ENCODE measurements around the gene NF2.

NF2 gene

DNA sequence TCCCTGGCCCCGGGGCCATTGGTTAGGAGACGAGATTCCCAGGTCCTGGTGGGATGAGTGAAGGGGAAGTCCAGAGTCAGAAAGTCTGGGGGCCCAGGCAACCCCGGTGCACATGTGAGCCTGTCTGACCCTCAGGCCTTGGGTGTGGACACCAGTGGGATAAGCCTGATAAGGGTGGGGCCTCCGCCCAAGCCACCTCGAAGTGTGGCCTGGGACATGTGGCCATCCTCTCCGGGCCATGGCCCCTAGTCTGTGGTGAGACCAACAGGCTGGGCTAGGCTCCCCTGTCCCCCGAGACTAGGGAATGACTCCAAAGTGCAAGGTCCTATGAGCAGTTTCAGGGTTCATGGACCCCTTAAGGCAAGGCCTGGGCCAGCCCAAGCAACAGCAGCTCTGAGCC is 122.7 kb downstream of the NF2 start:
- no peak for DNase-seq

DNA sequence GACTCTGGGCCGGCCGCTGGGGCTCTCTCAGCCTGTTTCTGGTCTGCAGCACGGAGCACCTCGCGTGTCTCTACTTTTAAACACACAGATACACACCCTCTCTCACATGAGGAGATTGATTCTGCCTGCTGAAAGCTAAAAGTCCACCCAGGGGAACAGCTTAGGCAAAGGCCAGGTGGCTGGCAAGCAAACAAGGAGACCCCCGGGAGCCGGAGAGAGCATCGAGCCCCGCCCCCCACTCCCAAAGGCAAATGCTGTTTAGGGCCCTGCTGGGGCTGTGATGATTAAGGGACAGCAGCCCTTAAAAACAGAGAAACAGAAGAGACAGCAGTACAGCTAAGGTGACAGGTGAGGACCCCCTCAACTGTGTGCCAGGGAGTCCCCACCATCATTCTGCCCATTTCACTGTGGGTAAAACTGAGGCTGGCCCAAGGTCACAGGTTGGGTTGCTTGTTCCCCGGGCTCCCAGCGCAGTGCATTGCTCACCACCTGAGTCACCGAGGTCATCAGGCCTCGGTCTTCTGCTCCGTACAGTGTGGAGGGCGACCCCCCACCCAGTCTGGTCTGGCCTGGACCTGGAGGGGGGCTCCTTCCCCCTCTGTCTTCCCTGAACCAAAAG is 123.2 kb downstream of the NF2 start:
- DNase-seq: no peak

DNA sequence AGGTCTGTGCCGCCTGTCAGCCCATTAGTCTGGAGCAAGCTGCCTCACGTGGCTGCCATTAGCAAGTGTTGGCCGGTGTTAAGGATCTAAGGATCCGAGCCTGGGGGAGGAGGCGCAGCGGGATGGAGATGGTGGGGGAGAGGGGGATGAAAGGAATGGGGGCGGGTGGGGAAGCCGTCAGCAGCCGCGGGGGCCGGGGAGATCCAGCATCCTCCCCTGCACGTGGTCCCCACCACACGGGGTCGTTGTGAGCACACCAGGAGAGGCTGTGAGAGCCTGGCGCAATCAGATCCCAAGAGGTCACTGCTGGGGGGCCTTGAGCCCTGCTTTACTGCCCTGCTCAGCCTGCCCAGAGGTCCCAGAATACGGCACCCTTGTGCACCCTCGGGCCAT is 123.7 kb downstream of the NF2 start:
- DNase-seq: no peak

DNA sequence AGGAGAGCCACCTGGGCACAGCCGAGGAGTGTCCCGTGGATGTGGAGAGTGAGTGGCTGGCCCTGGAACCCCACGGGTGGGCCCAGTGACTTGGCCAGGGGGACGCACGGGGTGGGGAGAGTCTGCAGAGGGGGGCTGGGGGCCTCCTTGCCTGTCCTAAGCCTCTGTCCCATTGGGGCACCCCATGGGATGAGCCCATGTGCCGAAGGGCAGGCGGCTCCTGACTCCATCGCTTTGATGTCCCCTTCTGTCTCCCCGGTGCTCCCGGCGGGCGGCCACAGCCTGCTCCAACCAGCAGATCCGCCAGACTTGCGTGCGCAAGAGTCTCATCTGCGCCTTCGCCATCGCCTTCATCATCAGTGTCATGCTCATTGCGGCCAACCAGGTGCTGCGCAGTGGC is 125.7 kb downstream of the NF2 start:
- DNase-seq: no peak

DNA sequence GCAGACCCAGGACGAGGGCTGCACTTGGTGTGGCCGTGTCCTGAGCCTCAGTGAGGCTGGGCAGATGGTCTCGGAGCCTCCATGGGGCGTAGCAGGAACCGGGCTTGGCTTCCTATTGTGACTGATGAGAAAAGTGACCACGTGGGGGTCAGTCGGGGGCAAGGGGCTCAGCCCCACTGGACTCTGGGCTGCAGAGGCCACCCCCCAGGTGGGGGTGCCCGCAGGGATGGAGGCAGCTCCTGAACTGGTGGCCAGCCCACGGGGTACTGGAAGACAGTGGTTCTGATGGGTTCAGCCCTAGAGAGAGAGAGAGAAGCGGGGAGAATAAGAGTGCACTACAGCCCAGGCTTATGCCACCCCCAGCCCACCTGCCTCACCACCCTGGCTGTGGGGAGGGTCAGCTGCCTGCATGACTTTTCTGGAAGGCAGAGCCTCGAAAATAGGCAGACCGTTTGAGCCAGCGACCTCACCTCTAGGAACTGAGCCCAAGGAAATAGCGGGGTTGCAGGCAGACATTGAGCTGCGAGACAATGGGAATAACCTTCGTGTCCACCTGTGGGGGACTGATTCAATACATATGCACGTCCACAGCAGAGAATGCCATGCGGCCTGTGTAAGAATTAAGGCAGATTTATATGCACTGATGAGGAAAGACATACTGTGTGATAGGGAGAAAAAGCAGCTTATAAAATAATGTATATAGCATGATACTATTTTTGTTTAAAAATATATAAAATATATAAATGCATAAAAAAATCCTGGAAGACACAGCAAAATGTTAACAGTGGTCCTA is 127.8 kb downstream of the NF2 start:
- no peak for DNase-seq

DNA sequence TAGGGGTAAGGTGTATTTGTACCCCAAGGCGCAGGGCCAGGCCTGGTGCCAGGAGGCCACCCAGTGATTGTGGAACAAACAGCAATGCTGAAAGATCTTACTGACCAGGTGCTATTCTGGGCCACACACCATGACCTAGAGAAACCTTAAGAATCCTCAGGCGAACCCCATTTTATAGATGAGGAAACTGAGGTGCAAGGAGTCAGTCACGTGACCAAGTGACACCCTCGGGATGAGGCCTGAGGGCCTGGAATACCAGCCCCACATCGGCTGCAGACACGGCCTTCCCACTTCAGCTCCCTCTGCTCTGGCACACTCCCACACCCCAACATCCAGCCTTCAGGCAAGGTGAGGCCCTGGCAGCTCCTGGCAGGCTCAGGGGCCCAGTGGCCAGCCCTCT is 129.4 kb downstream of the NF2 start:
- no peak for DNase-seq

DNA sequence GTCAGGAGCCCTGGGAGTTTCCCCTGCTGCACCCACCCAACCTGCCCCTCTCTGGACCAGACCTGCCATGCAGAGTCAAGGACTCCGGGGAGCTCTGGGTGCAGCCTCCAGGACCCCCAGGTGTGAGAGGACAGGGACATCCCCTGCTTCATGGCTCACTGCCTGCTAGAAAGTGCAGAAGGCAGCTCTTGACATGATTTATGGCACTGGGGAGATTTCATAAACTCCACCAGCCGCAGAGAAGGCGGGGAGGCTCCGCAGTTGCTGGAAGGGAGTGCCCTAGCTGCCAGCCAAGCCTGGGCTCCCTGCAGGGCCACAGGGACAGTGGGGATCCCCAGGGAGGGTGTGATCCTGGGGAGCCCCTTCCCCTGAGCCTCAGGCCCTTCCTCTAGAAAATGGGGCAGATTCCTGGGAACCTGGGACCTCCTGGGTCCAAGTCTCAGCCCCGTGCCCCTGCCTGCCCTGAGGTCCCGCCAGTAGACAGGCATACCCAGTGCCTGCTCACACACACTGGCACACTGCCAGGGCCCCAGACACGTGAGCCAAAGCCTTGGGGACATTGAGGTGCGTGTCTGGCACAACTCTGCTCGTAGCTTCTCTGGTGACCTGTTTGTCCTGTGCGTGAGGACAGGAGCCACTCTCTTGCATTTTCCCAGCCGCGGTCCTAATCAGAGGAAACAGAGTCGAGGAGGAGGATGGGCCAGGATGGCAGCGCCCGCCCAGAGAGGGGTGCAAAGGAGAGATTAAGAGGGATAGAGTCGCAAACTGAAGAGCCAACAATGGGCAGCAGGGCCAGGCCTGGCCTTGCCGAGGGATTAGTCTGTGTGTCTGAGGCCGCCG is 130.1 kb downstream of the NF2 start:
- no peak for DNase-seq

DNA sequence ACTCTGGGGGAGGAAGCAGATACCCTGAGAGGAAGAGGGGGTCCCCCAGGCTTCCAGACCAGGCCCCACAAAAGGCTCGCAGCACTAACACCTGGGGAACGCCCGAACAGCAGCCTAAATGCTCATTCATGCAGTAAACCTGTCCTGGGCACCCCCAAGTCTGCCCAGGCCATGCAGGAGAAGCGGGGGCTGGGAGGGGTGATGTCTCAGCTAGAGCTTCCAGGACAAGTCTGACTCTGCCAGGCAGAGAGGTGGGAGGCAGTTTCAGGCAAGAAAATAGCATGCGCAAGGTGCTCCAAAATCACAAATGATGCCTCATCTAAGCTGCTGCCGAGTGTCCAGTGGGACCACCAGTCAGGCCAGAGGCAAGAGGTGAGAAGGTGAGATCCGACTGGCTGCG is 131.0 kb downstream of the NF2 start:
- DNase-seq: no peak

DNA sequence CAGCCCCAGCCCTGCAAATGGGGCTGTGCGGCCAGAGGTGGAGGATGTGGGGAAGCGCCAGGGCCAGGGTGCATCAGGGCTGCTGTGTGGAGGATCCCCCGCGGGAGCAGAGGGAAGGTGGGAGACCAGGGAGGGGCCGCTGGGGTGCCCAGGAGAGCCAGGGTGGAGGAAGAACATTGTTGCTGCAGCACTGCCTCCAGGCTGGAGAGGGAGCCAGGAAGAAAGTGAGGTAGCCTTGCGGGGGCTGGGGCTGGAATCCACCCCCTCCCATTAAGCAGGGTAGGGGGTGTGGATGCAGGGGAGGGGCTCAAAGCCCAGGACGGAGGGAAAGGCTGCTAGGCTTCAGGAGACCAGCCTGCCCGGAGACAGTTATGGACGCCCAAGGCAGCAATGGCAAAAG is 131.4 kb downstream of the NF2 start:
- no peak for DNase-seq

DNA sequence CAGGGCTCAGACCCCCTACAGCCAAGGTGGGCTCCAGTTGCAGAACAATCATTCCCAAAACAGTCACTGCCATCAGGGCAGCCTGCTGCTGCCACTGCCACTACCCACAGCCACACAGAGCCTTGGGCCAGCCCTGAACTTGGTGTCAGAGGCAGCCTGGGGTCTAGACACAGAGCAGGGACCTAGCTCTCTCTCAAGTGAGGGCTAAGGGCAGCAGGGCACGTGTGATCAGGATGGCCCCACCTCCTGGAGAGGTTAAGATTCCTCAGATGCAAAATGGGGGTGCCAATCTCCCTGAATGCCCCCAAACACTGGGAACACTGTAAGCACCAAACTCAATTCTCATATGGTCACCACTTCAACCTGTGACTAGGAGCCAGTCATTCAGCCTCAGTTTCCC is 132.0 kb downstream of the NF2 start:
- DNase-seq: no peak

DNA sequence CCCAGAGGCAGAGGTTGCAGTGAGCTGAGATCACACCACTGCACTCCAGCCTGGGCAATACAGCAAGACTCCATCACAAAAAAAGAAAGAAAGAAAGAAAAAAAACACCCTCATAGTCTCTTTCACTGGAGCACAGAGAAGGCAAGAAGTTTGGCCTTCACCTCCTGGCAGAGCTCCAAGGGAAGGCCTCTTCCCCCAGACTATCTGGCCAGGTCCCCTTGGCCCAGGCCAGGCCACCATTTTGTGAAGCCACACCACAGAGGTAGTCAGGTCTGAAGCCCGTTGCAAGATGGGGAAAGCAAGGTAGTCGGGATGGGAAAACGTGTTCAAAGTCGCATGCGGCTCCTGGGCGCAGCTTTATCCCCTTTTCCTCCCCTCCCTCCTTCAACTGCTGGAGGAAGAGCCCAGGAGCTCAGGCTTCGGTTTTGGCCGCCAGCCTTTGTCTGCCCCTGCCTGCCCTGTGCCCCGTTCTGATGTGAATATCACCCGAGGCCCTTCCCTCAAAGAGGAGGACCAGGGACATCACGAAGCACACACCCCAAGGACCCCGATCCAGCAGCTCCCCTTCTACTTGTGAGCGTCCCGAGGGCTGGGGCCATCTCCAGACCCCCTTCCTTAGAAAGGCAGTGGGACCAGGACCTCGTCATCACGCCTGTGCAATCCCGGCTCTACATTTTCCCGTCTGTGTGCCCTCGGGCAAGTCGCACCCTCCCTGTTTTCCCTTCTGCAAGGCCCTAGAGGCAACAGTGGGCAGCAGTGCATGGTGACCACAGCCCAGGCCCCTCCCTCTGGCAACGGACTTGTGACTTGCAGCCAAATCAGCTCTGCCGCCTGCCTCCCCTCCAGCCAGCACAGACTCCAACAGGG is 134.1 kb downstream of the NF2 start:
- DNase-seq: no peak

DNA sequence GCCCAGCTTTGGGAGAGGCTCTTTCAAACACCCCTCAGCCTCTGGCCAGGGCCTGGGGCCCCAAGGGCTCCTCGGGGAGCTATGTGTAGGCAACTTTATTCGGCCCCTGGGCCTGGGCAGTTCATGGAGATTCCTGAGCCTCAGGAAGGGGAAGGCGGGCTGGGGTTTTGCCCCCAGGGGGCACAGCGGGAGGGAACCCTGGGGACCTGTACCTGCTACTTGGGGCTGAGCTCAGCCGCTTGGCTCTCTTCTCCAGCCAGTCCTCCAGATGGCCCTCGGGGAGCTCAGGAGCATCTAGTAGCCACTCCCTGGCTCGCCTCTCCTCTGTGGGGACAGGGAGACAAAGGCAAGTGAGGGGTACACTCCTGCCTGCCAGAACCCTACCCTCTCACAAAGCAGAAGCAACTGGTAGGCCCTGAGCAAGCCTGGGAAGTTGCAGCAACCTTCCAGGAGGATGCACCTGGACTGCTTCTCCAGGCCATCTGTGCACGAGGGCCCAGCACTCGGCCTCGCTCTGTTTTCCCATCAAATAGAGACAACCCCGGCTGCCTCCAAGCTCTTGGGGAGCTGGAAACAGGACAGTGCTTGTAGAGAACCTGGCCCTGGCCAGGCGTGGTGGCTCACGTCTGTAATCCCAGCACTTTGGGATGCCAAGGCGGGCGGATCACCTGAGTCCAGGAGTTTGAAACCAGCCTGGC is 134.8 kb downstream of the NF2 start:
- DNase-seq: no peak

DNA sequence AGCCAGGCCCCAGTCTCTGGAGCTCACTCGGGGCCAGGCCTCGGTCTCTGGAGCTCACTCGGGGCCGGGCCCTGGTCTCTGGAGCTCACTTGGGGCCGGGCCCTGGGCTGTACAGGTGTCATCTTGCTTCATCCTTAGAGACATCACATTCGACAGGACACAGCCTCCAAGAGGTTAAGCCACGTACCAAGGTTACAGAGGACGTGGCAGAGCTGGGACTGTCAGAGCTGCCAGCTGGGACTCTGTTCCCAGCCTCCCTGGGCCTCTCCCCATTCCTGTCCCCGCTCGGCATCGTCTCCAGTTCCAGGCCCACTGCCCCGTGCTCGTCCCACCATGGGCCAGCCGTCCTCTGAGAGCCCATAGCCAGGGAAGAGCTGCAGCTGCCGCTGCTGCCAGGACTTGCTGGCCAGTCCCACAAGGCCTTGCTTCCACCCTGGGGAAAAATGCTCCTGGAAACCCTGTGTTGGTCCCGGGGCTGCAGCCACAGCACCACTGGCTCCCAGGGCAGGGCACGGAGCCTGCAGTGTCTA is 136.0 kb downstream of the NF2 start:
- DNase-seq: no peak

DNA sequence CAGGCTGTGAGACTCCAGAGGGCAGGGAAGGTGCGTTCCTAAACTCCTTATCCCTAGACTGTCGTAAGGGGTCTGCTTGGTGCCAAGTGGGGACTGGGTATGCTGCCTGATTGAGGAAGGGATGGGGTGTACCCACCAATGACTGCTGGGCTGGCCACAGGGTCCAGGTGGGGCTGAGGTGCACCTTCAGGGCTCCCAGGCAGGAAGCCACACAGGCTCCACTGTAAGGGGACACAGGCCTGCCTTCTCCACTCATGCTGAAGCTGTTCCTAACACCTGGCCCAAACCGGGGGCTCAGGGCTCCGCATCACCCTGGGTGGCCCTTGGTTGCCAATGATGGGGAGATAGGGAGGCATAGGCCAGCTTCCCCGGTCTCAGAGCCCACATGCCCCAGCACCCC is 136.8 kb downstream of the NF2 start:
- DNase-seq: no peak

DNA sequence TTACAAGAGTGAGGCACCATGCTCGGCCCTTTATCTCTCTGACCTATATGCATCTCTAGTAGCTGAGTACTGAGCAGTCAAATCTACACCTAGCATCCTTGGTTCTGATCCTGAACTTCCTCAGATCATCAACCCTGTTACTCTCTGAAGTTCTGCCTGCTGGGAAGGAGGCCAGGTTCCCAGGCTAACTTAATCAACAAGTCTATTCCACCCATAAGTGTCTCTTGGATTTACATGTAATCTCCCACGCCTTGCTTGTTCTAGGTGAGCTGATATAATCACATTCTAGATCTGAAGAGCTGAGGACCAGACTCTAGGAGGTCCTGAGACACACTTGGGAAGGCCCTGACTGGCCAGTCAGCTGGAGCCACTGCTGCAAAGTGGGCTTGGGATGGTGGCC is 138.5 kb downstream of the NF2 start:
- DNase-seq: no peak

DNA sequence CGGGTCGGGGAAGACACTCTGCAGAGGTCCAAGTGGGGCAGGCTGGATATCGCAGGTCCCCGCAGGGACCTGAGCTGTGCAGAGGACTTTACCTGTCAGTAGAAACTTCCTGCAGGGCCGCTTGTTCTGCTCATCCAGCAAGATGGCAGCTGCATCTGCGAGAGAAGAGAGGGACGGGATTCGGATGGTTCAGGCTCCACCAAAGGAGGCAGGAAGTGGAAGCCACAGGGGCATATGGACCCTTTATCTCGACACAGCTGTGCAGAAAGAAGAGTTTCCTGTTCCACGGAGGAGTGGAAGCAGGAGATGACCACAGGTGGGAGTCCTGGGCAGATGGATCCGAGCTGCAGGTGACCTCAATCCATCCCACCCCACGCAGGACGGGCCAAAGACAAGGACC is 138.9 kb downstream of the NF2 start:
- no peak for DNase-seq

DNA sequence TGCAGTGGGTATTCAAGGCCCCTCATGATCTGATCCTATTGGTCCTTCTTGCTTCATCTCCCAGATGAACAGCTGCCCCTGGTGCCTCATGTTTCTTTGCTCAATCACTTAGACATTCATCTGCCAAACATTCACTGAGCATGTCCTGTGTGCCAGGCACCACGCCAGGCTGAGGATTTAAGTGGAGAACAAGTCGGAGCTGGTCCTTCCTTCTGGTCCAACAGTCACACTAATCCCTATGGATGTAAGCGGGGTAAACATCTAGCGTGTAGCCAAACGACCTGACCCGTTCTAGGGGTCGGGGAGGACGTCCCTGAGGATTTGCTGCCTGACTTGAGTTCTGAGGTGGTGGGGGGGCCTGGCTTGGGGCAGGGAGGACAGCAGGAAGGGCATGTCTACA is 141.5 kb downstream of the NF2 start:
- DNase-seq: no peak

DNA sequence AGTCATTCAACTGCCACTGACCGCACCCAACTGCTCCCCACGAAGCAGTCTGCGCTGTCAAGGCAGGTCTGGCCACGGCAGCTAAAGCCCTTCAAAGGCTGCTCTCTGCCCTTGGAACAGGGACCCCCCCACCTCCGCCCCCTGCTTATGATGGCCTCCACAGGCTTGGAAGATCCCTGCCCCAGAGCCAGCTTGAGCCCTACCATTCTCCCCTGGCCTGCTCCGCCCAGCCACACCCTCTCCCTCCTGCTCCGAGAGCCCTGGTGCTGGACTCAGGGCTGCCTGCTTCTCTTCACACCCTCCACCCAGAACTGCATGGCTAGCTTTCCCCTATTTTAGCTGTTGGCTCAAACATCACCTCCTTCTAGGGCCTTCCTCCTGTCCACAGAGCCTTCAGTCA is 144.4 kb downstream of the NF2 start:
- no peak for DNase-seq

All from activated CD4-positive, CD25-positive, alpha-beta regulatory T cell (primary cell).